GM10847 (cell line): ENCODE measurements around the gene PPM1B.

Experiments used
- POLR2A ChIP-seq: IDR thresholded peaks from 2 replicates; pipeline ENCODE4 v1.6.1; 2011; ENCODE audit not compliant: insufficient read length; ENCODE audit errors: extremely low read depth

Gene PPM1B

DNA sequence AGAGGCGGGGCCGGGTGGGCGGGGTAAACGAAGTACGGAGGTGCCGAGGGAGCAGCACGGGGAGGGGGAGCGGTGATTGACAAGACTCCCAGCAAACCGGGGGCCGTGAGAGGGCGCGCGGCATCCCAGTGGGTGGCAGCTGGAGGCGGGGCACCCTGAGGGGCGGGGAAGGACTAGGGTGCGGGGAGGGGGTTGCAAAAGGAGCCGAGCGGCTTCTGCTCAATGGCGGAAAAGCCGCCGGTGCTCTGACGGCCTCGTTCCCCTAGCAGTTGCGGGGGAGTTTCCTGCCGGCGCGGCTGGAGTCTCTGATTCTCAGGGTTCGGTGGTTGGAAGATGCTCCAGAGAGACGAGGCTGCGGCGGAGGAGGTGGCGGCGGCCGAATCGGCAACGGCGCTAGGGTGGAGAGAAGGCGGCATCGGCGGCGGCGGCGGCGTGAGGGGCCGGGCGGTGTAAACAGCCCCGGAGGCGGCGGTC is at the start of gene PPM1B:
TSS of gene PPM1B (plus strand) at position 195 of the 474 bp plus-strand sequence. CDS start 32,325 bp downstream, outside the sequence.
- peak; percentile 90 for TF ChIP-seq POLR2A

- no peak for TF ChIP-seq POLR2A
Measured at GRCh38 chr2:44119878-44120277, 48.8 kb upstream of the PPM1B start.

- TF ChIP-seq POLR2A: no peak
Measured at GRCh38 chr2:44120428-44120827, 48.2 kb upstream of the PPM1B start.

GRCh38 chr2:44121899-44122298 is 46.8 kb upstream of the PPM1B start:
- TF ChIP-seq POLR2A: no peak

GRCh38 chr2:44124500-44124899 is 44.2 kb upstream of the PPM1B start:
- no peak for TF ChIP-seq POLR2A

- no peak for TF ChIP-seq POLR2A
Measured at GRCh38 chr2:44126106-44126797, 42.4 kb upstream of the PPM1B start.

DNA sequence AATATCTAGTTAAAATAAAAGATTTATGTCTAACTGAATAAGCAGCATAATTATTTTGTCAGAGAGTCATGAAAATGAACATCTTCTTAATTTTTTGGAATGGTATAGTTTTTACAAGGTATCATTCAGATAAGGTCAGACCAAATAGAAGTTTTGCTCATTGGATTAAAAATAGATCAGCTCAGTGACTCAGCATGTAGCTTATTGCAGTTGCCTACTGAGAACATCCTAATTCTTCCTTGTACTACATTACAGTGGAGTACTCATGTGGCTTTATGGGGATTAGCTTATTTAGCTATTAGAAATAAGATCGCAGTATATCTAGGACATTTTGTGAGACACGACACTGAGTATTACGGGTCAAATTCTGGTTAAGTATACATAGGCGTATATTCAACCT is 38.2 kb upstream of the PPM1B start:
- TF ChIP-seq POLR2A: no peak

DNA sequence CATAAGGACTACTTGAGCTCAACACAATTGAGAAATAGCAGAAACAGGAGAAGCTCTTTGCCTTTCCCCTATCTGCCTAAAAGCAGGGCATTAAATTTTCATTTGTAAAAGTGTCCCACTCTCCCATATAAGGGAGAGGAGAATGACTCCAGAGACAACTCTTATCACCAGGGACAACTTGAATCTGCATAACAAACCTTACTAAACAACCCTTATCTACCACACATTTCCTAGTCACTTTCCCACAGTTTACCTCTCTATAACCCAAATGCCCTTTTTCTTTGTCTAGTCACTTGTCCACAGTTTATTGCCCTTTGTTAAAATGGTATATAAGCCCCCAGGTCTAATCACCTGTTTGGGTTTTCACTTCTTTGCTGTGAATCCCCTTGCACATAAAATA is 37.5 kb upstream of the PPM1B start:
- TF ChIP-seq POLR2A: no peak

DNA sequence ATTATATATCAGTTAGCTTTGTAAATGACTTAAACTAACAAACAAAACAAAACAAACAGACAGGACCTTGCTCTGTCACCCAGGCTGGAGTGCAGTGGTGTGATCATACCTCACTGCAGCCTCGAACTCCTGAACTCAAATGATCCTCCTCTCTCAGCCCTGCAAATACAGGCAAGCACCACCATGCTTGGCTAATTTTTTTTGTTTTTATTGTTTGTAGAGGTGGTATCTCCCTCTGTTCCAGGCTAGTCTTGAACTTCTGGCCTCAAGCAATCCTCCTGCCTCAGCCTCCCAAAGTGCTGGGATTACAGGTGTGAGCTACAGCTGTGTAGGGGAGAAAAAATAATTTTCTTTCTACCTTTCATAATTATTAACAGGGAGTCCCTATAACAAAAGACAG is 33.8 kb upstream of the PPM1B start:
- no peak for TF ChIP-seq POLR2A

- no peak for TF ChIP-seq POLR2A
Measured at GRCh38 chr2:44135296-44135695, 33.4 kb upstream of the PPM1B start.

GRCh38 chr2:44135771-44136170 is 32.9 kb upstream of the PPM1B start:
- no peak for TF ChIP-seq POLR2A

DNA sequence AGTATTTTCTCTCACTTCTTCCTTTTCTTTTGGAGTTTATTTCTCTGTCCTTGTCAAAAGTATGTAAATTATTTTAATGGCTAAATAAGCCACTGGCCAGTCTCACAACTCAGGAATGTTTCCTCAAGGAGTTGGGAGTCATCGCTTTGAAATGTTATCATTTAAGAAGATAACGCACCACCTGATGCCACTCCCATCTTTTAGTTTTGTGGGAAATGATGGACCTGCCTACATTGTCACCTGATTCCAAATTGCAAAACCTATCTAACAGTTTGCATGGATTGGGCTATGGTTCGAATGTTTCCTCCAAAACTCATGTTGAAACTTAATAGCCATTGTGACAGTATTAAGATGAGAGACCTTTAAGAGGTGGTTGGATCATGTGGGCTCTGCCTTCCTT is 32.4 kb upstream of the PPM1B start:
- TF ChIP-seq POLR2A: no peak

- TF ChIP-seq POLR2A: no peak
Measured at GRCh38 chr2:44137048-44137447, 31.6 kb upstream of the PPM1B start.

- TF ChIP-seq POLR2A: no peak
Measured at GRCh38 chr2:44137872-44138551, 30.7 kb upstream of the PPM1B start.

GRCh38 chr2:44139741-44140140 is 28.9 kb upstream of the PPM1B start:
- no peak for TF ChIP-seq POLR2A

- no peak for TF ChIP-seq POLR2A
Measured at GRCh38 chr2:44142306-44142705, 26.4 kb upstream of the PPM1B start.

- no peak for TF ChIP-seq POLR2A
Measured at GRCh38 chr2:44143701-44144100, 25.0 kb upstream of the PPM1B start.

- no peak for TF ChIP-seq POLR2A
Measured at GRCh38 chr2:44148999-44149398, 19.7 kb upstream of the PPM1B start.
